Spleen (tissue), 11 donors: ENCODE data around the gene PTPN14. TPM values are rescaled to one million over a fixed set of nuclear protein-coding genes. Genes with fewer than 3 reads are reported as not detected.

Experiments used
- DNase-seq: peaks from one replicate; pipeline ENCODE4 v3.0.0-alpha.2; 2020
- H3K27ac ChIP-seq, 8 donors: fragments of 200-600 bp; sonication (generic) in 7 of 8; 1 replicate in 4 of 8; 2 replicates in 4 of 8; pipeline versions ENCODE4 v1.5.0 to v1.8.0; 2016 to 2021; ENCODE audit warnings: inconsistent platforms in 4 of 8, mild to moderate bottlenecking in 4 of 8, moderate library complexity in 1 of 8
- H3K27me3 ChIP-seq, 7 donors: fragments of 200-600 bp; sonication (generic) in 6 of 7; replicated peaks in 1 of 7; 1 replicate in 4 of 7; 2 replicates in 3 of 7; pipeline versions ENCODE4 v1.5.0 to v1.8.0; 2016 to 2021; ENCODE audit warnings: inconsistent platforms in 3 of 7, mild to moderate bottlenecking in 1 of 7
- H3K36me3 ChIP-seq, 6 donors: fragments of 200-600 bp; sonication (generic) in 5 of 6; 1 replicate in 4 of 6; 2 replicates in 2 of 6; pipeline versions ENCODE4 v1.5.0 to v1.8.0; 2016 to 2021; ENCODE audit warnings: inconsistent platforms in 2 of 6
- H3K4me1 ChIP-seq, 6 donors: fragments of 200-600 bp; sonication (generic) in 5 of 6; 1 replicate in 3 of 6; 2 replicates in 3 of 6; pipeline versions ENCODE4 v1.5.0 to v1.8.0; 2016 to 2021; ENCODE audit warnings: inconsistent platforms in 3 of 6
- H3K4me3 ChIP-seq, 8 donors: fragments of 200-600 bp; sonication (generic) in 7 of 8; 1 replicate in 4 of 8; 2 replicates in 4 of 8; pipeline versions ENCODE4 v1.5.0 to v1.8.0; 2016 to 2021; ENCODE audit warnings: inconsistent platforms in 4 of 8, mild to moderate bottlenecking in 4 of 8, moderate library complexity in 2 of 8
- H3K9me3 ChIP-seq, 8 donors: fragments of 200-600 bp; sonication (generic) in 7 of 8; 1 replicate in 4 of 8; 2 replicates in 4 of 8; pipeline versions ENCODE4 v1.5.0 to v1.8.0; 2016 to 2021; ENCODE audit warnings: inconsistent platforms in 4 of 8
- POLR2A ChIP-seq, 3 donors: fragments of 450-650 bp; IDR thresholded peaks; one replicate each; pipeline ENCODE4 v1.5.1; 2017; ENCODE audit warnings: antibody characterized with exemption in 3 of 3, mild to moderate bottlenecking in 1 of 3
- POLR2AphosphoS5 ChIP-seq, 3 donors: sonication (generic); formaldehyde crosslinking; IDR thresholded peaks; one replicate each; pipeline ENCODE4 v1.5.1; 2017; ENCODE audit warnings: antibody characterized with exemption in 3 of 3
- WGBS, 5 donors: extraction: QIAGEN DNeasy Blood & Tissue Kit in 3 of 5; methylation state at CpG; one replicate each; pipeline versions ENCODE4 v1.1.5 to v1.1.7; 2013 to 2018; 5-methylcytosine and 5-hydroxymethylcytosine counted together
- intact Hi-C: fragments of 100-400 bp; cut with DNase I; formaldehyde crosslinking; loops from one replicate; pipeline ENCODE4 v1.15.0; 2023; ENCODE audit warnings: low total_unique reads
- polyA plus RNA-seq, 3 donors: library from polyadenylated mRNA; stranded (reverse); fragments of 200-250 nt; gene quantifications; one replicate each; pipeline ENCODE4 v1.2.1, GENCODE V29; 2013
- total RNA-seq, 7 donors: library from RNA; depleted of rRNA in 3 of 7; stranded (reverse); fragments of >200 nt in 3 of 7; fragmentation: NEBNext Ultra II Directional in 4 of 7; extraction: Animal tissue kit (Norgen Biotek cat#: 25700) in 4 of 7; gene quantifications; one replicate each; pipeline versions ENCODE4 v1.1.0 to v1.2.1, GENCODE V29; 2016 to 2021
- TF ChIP-seq, protein P1 (sequence below), 11 experiments: fragments of 200-600 bp in 7 of 11; fragments of 450-650 bp in 4 of 11; sonication (generic) in 4 of 11; IDR thresholded peaks in 8 of 11; conservative IDR thresholded peaks in 3 of 11; 1 replicate in 7 of 11; 2 replicates in 4 of 11; pipeline versions ENCODE4 v1.4.0 to v1.8.0; 2016 to 2021; ENCODE audit warnings: antibody characterized with exemption in 11 of 11, inconsistent platforms in 4 of 11, mild to moderate bottlenecking in 1 of 11
- donor health status: healthy with polysubstance abuse.
- donor health status: DM: no; HTN: no; CAD: no; lungs with moderate emphysema.
- donor health status: DM: no; HTN: no; CAD: no.
- donor health status: Bipolar disorder and iron deficiency.
- donor health status: healthy.
- donor health status: DM: no; HTN: no; CAD: no.
- donor health status: DM: yes; HTN: yes; CAD: no.

The PTPN14 gene
- total and polyA plus RNA-seq, 10 donors = 0.83 to 28.5 (median 16.8) TPM

DNA sequence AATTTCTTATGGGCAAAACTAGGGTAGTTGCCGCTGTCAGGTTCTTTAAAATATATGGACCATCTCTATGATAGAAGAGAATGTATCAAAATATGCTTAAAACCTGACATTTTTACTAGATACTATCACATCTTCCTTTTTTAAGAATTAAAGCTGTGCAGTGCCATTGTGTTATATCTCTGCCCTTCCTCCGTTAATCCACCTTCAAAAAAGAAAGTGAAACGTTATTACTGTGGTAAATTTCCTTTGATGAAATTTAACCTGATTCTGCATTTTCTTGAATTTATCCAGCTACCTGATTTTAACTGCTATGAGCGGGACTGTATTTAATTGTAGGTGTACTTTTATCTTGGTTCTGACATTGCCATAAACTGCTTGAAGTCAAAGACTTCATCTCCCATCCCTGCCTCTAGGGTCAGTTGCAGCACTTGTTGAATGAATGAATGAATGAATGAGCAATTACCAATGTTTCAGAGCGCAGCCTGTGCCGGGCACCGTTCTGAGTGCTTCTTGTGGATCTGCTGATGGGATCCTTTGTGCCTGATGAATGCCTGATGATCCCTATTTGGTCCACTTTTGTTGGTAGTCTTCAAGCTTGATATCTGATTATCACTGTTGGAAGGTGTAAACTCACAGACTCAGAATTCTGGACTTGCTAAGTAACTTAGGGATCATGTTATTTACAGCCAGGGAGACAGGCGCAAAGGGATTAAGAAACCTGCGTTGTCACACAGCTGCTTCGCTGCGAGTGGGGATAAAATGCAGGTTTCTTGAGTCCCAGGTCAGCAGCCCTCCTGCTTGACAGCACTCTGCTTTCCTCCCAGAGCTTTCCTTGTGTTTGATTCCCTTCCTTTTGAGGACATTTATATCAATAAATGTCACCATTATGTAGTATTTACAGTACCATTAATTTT is 240.4 kb downstream of the PTPN14 start:
- DNase-seq = no peak
- H3K27me3 ChIP-seq = no peaks in the 10 kb centered on the region
- peaks cover 0 to 19% (median 0%) of the 10 kb centered on the region in 6 donors for H3K36me3 ChIP-seq
- 58 to 73% (median 66%) methylated on average over 11 of the region's 11 CpGs for WGBS, 5 donors
- peak overlapping the region in 3 of 8 donors; percentile 3 to 50 (median 30) for H3K27ac ChIP-seq
- peak overlapping the region in 4 of 8 donors; percentile 4 to 52 (median 18) for H3K4me3 ChIP-seq
- peaks cover 8 to 27% (median 18%) of the 10 kb centered on the region in 6 donors for H3K4me1 ChIP-seq
- intact Hi-C loops = no loop called here
- H3K9me3 ChIP-seq = no peaks in the 10 kb centered on the region
- no peak for TF ChIP-seq POLR2AphosphoS5 (IDR thresholded peaks at IDR 0.05)
- TF ChIP-seq, protein P1, sequence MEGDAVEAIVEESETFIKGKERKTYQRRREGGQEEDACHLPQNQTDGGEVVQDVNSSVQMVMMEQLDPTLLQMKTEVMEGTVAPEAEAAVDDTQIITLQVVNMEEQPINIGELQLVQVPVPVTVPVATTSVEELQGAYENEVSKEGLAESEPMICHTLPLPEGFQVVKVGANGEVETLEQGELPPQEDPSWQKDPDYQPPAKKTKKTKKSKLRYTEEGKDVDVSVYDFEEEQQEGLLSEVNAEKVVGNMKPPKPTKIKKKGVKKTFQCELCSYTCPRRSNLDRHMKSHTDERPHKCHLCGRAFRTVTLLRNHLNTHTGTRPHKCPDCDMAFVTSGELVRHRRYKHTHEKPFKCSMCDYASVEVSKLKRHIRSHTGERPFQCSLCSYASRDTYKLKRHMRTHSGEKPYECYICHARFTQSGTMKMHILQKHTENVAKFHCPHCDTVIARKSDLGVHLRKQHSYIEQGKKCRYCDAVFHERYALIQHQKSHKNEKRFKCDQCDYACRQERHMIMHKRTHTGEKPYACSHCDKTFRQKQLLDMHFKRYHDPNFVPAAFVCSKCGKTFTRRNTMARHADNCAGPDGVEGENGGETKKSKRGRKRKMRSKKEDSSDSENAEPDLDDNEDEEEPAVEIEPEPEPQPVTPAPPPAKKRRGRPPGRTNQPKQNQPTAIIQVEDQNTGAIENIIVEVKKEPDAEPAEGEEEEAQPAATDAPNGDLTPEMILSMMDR (IDR thresholded peaks at IDR 0.05 in 8 of 11, conservative IDR thresholded peaks at IDR 0.05 in 3 of 11) = no peak
- no peak for TF ChIP-seq POLR2A (IDR thresholded peaks at IDR 0.05)

DNA sequence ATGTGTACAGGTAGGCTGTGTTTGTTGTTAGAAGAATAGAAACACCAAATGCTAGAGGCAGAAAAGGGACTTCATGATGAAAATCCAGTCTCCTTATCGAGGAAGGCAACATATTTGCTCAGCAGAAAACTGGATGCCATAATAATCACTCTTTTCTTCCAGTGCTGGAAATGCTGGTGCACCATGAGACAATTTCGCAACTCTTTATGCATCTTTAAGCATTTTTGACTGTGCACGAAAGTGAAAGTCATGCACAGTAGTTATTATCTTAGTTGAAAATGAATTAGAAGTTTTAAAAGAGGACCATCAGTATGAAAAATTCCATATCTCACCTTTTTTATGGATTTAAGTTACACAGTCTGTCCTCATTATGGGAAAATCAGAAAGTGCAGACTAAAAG is 241.4 kb downstream of the PTPN14 start:
- H3K4me1 ChIP-seq = peaks cover 8 to 27% (median 18%) of the 10 kb centered on the region in 6 donors
- peak overlapping the region in 3 of 8 donors; percentile 3 to 50 (median 16) for H3K27ac ChIP-seq
- WGBS, 5 donors = 36 to 57% (median 41%) methylated on average over 3 of the region's 3 CpGs
- peaks cover 0 to 17% (median 0%) of the 10 kb centered on the region in 6 donors for H3K36me3 ChIP-seq
- H3K9me3 ChIP-seq = no peaks in the 10 kb centered on the region
- TF ChIP-seq POLR2A (IDR thresholded peaks at IDR 0.05) (no peak), POLR2AphosphoS5 (IDR thresholded peaks at IDR 0.05) (no peak)
- TF ChIP-seq, protein P1 (IDR thresholded peaks at IDR 0.05 in 8 of 11, conservative IDR thresholded peaks at IDR 0.05 in 3 of 11) = no peak
- peak overlapping the region in 3 of 8 donors; percentile 10 to 52 (median 25) for H3K4me3 ChIP-seq
- no peaks in the 10 kb centered on the region for H3K27me3 ChIP-seq
- no peak for DNase-seq
- intact Hi-C loops = no loop called here

DNA sequence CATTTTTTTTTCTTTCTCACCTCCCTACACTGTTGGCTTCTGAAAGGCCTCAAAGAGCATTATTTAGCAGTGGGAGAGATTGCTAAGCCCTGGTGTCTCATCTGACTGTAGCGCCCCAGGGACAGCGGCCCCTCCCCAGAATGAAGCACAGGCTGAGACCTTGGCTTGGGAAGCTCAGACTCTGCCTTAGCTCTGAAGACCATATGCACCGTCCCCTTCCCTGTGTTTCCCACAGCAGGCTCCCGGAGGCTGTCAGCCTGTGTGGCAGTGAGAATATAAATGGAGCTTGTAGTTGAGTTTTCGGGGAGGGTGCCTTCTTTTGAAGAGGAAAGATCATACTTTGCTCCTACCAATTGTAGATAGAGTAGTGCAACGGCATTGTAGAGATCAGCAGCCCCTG is 245.1 kb downstream of the PTPN14 start:
- 94 to 97% (median 95%) methylated on average over 6 of the region's 6 CpGs for WGBS, 5 donors
- Histone ChIP-seq H3K36me3 (peaks cover 0 to 10% (median 0%) of the 10 kb centered on the region in 6 donors), H3K4me3 (no peak overlapping the region), H3K4me1 (peaks cover 8 to 48% (median 19%) of the 10 kb centered on the region in 6 donors), H3K9me3 (no peaks in the 10 kb centered on the region), H3K27ac (no peak overlapping the region), H3K27me3 (no peaks in the 10 kb centered on the region)
- DNase-seq = no peak
- TF ChIP-seq POLR2A (IDR thresholded peaks at IDR 0.05) = no peak
- TF ChIP-seq, protein P1 (IDR thresholded peaks at IDR 0.05 in 8 of 11, conservative IDR thresholded peaks at IDR 0.05 in 3 of 11) = no peak
- intact Hi-C loops = no loop called here

DNA sequence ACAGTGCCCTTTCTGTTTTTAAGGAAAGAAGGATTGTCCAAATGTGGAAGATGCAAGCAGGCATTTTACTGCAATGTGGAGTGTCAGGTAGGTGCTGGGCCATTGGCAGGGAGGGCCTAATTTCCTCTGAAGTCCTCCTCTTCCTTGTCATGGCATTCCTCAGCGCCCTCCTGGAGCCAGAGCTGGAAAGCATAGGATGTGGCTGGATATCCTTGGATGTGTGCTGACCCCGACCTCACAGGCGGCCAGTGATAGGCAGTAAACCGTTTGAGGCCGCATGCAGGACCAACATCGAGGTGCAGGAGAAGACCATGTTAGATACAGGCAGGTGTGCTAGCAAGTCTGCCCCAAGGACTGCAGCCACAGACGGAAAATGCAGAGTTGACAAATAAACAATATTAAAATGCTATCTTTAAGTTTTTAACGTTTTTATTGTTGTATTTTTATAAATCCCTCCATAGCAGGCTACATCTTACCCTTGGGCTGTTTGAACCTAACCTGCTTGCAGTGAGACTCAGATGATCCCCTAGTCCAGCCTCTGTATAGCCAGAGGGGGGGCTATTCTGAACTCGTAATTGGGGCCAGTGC is 246.1 kb downstream of the PTPN14 start:
- no peak overlapping the region for H3K27ac ChIP-seq
- 89 to 94% (median 93%) methylated on average over 9 of the region's 9 CpGs for WGBS, 5 donors
- no peak overlapping the region for H3K4me3 ChIP-seq
- no peaks in the 10 kb centered on the region for H3K27me3 ChIP-seq
- peaks cover 0 to 37% (median 12%) of the 10 kb centered on the region in 6 donors for H3K4me1 ChIP-seq
- no peak for TF ChIP-seq POLR2A (IDR thresholded peaks at IDR 0.05)
- TF ChIP-seq, protein P1 (IDR thresholded peaks at IDR 0.05 in 8 of 11, conservative IDR thresholded peaks at IDR 0.05 in 3 of 11) = no peak
- TF ChIP-seq POLR2AphosphoS5 (IDR thresholded peaks at IDR 0.05) = no peak
- H3K36me3 ChIP-seq = peaks cover 0 to 10% (median 0%) of the 10 kb centered on the region in 6 donors
- no peaks in the 10 kb centered on the region for H3K9me3 ChIP-seq
- intact Hi-C loops = no loop called here
- DNase-seq = no peak
